HUDEP-2 (cell line): Measurements from ENCODE around the gene COQ6.
A peak's percentile ranks its signal among the peaks of the same experiment; 100 is the strongest.
"Not testable (repeated sequence)": the region's sequence is repeated elsewhere in the genome, so short reads cannot be mapped to it uniquely, and the experiment has no call there.

Experiments used
- DNase-seq, 76 experiments: peaks; one replicate each; lab custom pipeline; 2025; ENCODE audit not compliant: unreplicated experiment in 76 of 76; lab: John Stamatoyannopoulos, UW

The COQ6 gene

GRCh38 chr14:73976125-73976524 lies 26.0 kb downstream of the COQ6 start:
- no peak for DNase-seq

DNA sequence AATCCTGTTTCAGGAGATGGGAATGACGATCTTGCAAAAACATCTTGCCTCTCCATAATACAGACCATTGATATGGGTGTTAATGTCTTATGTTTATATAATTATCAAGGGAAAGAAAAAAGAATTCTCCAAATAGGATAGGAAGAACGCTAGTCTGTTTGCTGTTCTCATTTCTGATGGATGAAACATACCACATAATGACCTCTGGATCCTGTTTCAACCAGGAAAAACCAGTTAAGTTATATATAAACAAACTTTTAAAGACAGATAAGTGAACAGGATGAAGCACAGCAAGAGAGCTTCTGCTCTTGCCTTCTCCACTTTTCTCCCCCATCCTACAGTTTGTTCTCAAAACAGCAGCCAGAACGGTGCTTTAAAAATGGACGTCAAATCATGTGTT lies 27.8 kb downstream of the COQ6 start:
- DNase-seq: no peak

DNA sequence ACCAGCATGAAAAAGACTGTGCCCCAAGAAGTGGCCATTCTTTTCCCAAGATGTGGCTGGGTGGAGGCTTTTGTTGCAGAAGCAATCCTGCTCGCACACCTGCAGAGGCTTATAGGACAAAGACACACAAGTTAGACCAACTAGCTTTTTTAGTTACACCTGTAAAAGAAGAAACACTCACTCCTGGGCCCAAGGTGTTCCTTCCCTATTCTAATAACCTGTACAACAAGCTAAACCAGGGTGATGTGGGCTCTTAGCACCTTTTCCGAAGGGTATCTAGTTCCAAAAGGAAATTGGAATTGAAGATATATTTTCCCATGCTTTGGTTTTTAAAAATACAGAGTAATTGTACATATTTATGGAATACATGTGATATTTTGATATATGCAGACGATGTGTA lies 38.0 kb downstream of the COQ6 start:
- no peak for DNase-seq

GRCh38 chr14:73988656-73989055 lies 38.6 kb downstream of the COQ6 start:
- DNase-seq: not testable (repeated sequence)

DNA sequence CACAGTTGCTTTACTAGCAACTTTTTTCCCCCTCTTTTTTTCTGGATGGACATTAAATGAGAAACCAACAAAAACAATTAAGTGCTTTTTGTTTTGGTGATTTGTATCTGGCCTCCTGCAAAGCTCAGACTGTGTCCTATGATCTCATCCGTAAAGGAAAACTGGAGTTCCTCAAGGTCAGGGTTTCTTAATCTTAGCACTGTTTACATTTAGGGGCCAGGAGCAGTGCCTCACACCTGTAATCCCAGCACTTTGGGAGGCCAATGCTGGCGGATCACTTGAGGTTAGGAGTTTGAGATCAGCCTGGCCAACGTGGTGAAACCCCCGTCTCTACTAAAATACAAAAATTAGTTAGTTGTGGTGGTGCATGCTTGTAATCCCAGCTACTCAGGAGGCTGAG lies 41.0 kb downstream of the COQ6 start:
- DNase-seq: no peak

GRCh38 chr14:73994926-73995325 lies 44.8 kb downstream of the COQ6 start:
- DNase-seq: not testable (repeated sequence)

GRCh38 chr14:73995977-73996378 lies 45.9 kb downstream of the COQ6 start:
- DNase-seq: no peak

DNA sequence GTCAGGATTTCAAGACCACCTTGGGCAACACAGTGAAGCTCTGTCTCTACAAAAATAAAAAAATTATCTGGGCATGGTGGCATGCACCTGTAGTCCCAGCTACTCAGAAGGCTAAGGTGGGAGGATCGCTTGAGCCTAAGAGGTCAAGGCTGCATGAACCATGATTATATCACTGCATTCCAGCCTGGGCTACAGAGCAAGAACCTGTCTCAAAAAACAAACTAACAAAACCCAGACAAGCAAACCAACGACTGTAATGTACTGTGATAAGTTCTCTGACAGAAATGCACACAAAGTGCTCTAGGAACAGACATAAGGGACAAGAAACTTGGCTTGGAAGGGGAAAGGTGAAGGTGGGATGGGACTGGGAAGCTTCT lies 46.6 kb downstream of the COQ6 start:
- no peak for DNase-seq

DNA sequence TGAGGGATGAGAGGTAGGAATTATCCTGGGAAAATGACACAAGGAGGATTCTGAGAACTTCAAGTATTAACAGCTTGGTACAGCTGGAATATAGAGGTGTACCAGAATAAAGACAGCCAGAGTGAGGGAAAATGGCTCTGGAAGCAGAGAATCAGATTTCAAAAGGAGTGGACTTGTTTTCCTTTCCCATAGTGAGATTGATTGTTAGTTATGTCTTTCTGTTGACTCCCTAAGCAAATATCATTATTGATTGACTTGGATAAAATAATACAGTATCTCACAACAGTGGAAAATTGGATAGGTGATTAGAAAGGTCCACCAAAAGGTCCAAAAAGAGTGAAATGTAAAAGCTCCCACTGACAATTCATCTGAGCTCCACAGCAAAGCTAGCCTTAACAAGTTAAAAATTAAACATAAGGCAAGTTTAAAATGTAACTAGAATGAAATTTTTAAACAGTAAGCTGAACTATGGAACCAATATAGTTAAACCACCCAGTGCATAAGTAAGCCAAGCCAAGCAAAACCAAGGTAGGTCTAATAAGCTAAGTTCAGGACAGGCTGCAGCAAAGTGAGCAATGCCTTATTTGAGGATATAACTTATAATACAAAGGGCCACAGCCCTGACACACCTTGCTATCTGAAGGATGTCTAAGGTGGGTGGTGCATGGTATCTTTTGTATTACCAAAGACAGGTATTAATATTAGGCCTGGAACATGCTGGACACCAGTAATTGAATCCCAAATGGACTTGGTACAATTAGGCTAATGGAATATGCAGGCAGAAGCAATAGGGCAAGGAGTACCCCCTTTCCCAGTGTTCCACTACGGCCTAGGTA lies 47.2 kb downstream of the COQ6 start:
- DNase-seq: no peak

DNA sequence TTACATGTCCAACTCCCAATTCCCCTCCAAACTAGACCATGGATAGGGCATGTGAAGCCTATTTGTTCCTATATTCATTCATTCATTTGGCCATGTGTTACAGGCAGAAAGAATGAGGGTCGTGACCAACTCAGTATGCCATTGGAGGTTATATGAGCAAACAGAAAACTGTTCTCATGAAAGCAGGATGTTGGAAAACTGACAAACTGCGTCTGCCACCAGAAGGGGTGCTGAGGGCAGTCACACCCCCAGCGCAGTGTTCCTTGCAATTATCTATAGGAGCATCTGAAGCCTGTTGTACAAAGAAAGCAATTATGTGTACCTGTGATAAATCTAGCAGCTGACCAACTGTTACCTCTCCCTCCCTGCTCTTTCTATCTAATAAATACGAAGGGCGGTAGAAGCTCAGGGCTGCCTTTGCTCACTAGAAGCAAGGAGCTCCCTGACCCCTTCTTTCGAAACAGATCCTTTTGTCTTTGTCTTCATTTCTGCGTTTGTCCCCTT lies 47.9 kb downstream of the COQ6 start:
- peak in 1 of 76 experiments; percentile 17 for DNase-seq

- DNase-seq: no peak
Observed at GRCh38 chr14:73998726-73999125, 48.6 kb downstream of the COQ6 start.

DNA sequence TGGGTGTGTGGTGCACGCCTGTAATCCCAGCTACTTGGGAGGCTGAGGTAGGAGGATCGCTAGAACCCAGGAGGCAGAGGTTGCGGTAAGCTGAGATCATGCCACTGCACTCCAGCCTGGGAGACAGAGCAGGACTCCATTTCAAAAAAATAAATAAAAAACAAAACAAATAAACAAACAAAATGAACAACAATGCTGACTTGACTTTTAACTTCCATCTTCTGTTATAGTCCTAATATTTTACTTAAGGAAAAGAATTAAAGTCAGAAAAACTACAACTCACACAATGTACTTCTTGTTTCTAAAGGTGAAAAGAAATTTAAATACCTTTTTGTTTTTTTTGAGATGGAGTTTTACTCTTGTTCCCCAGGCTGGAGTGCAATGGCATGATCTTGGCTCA lies 55.6 kb downstream of the COQ6 start:
- not testable (repeated sequence) for DNase-seq

GRCh38 chr14:74008843-74009499 lies 58.9 kb downstream of the COQ6 start:
- no peak for DNase-seq
